ENCODE data around the gene UGT2B10.

UGT2B10 gene

GRCh38 chr4:68865188-68865638 lies 49.4 kb downstream of the UGT2B10 start:
- Histone ChIP-seq H3K9ac (ENCODE audit: low read length) (no peak overlapping the region), H3K9me3 (ENCODE audit: insufficient read depth, low read length) (no peaks in the 10 kb centered on the region), H3K4me2 (ENCODE audit: low read depth, low read length, poor library complexity, severe bottlenecking) (no peak overlapping the region), H2AFZ (ENCODE audit: low read depth, low read length, severe bottlenecking) (no peak overlapping the region), H3K27ac (ENCODE audit: low read depth, low read length) (no peak overlapping the region), H3K27me3 (ENCODE audit: low read length) (no peaks in the 10 kb centered on the region), H3K36me3 (ENCODE audit: low read length) (no peaks in the 10 kb centered on the region), H3F3A (ENCODE audit: insufficient read depth) (no peaks in the 10 kb centered on the region), H3K79me2 (ENCODE audit: insufficient read depth, low read length) (no peaks in the 10 kb centered on the region), H3K9me2 (replicated peaks; ENCODE audit: insufficient read depth, low read length) (no peaks in the 10 kb centered on the region), H4K20me1 (ENCODE audit: low read depth, low read length) (no peaks in the 10 kb centered on the region), H3K4me3 (ENCODE audit: insufficient read depth, low read length, poor library complexity, severe bottlenecking) (no peak overlapping the region)
- TF ChIP-seq CTCF (IDR thresholded peaks at IDR 0.05; ENCODE audit: insufficient read depth, low read length, poor library complexity, severe bottlenecking) (no peak), EZH2phosphoT487 (conservative IDR thresholded peaks at IDR 0.05; ENCODE audit: low read length) (no peak)

- no peaks in the 10 kb centered on the region for H3K9me3 ChIP-seq (ENCODE audit: insufficient read depth, low read length)
- no peak overlapping the region for H3K27ac ChIP-seq (ENCODE audit: low read depth, low read length)
- no peak for TF ChIP-seq EZH2phosphoT487 (conservative IDR thresholded peaks at IDR 0.05; ENCODE audit: low read length)
- no peak for TF ChIP-seq CTCF (IDR thresholded peaks at IDR 0.05; ENCODE audit: insufficient read depth, low read length, poor library complexity, severe bottlenecking)
- H4K20me1 ChIP-seq (ENCODE audit: low read depth, low read length): no peaks in the 10 kb centered on the region
- H3K27me3 ChIP-seq (ENCODE audit: low read length): no peaks in the 10 kb centered on the region
- no peaks in the 10 kb centered on the region for H3K9me2 ChIP-seq (replicated peaks; ENCODE audit: insufficient read depth, low read length)
- no peak overlapping the region for H2AFZ ChIP-seq (ENCODE audit: low read depth, low read length, severe bottlenecking)
- H3K79me2 ChIP-seq (ENCODE audit: insufficient read depth, low read length): no peaks in the 10 kb centered on the region
- no peak overlapping the region for H3K4me3 ChIP-seq (ENCODE audit: insufficient read depth, low read length, poor library complexity, severe bottlenecking)
- no peaks in the 10 kb centered on the region for H3F3A ChIP-seq (ENCODE audit: insufficient read depth)
- no peak overlapping the region for H3K9ac ChIP-seq (ENCODE audit: low read length)
- H3K4me2 ChIP-seq (ENCODE audit: low read depth, low read length, poor library complexity, severe bottlenecking): no peak overlapping the region
- no peaks in the 10 kb centered on the region for H3K36me3 ChIP-seq (ENCODE audit: low read length)
Measured at GRCh38 chr4:68865760-68866159, 50.0 kb downstream of the UGT2B10 start.

- H4K20me1 ChIP-seq (ENCODE audit: low read depth, low read length): no peaks in the 10 kb centered on the region
- no peaks in the 10 kb centered on the region for H3F3A ChIP-seq (ENCODE audit: insufficient read depth)
- no peaks in the 10 kb centered on the region for H3K79me2 ChIP-seq (ENCODE audit: insufficient read depth, low read length)
- H3K9me3 ChIP-seq (ENCODE audit: insufficient read depth, low read length): no peaks in the 10 kb centered on the region
- no peak overlapping the region for H3K4me2 ChIP-seq (ENCODE audit: low read depth, low read length, poor library complexity, severe bottlenecking)
- no peak overlapping the region for H3K4me3 ChIP-seq (ENCODE audit: insufficient read depth, low read length, poor library complexity, severe bottlenecking)
- no peak overlapping the region for H3K27ac ChIP-seq (ENCODE audit: low read depth, low read length)
- TF ChIP-seq EZH2phosphoT487 (conservative IDR thresholded peaks at IDR 0.05; ENCODE audit: low read length) (no peak), CTCF (IDR thresholded peaks at IDR 0.05; ENCODE audit: insufficient read depth, low read length, poor library complexity, severe bottlenecking) (no peak)
- no peaks in the 10 kb centered on the region for H3K36me3 ChIP-seq (ENCODE audit: low read length)
- H2AFZ ChIP-seq (ENCODE audit: low read depth, low read length, severe bottlenecking): no peak overlapping the region
- no peaks in the 10 kb centered on the region for H3K9me2 ChIP-seq (replicated peaks; ENCODE audit: insufficient read depth, low read length)
- H3K27me3 ChIP-seq (ENCODE audit: low read length): no peaks in the 10 kb centered on the region
- no peak overlapping the region for H3K9ac ChIP-seq (ENCODE audit: low read length)
Measured at GRCh38 chr4:68869274-68869773, 53.5 kb downstream of the UGT2B10 start.
